ENCODE results near the gene TACR3. TPM values are rescaled to one million over a fixed set of nuclear protein-coding genes. Genes with fewer than 3 reads are reported as not detected.
A peak's percentile ranks its signal among the peaks of the same experiment; 100 is the strongest.
"Not testable (repeated sequence)": the region's sequence is repeated elsewhere in the genome, so short reads cannot be mapped to it uniquely, and the experiment has no call there.

Gene TACR3
- total RNA-seq (under 1 TPM in 1 of 2 donors, not detected in 1; 0.16 TPM), polyA plus RNA-seq (ENCODE audit: insufficient read length in 6 of 6) (1 to 10 TPM; 1.2 to 4.6 (median 2.0) TPM)
- long read RNA-seq, donor 1, full-length matches to known transcripts: 1 of 1 reads
- long read RNA-seq, donor 1, partial matches to known transcripts: 0 of 1 reads
- long read RNA-seq, donor 1, other reads (novel, unspliced or antisense): 0 of 1 reads
- long read RNA-seq, donor 2: 0 reads
- long read RNA-seq, donor 3: 0 reads
- long read RNA-seq, donor 4: 0 reads
- long read RNA-seq, donor 5: 0 reads
- long read RNA-seq, donor 6, full-length matches to known transcripts: 2 of 2 reads
- long read RNA-seq, donor 6, partial matches to known transcripts: 0 of 2 reads
- long read RNA-seq, donor 6, other reads (novel, unspliced or antisense): 0 of 2 reads
- long read RNA-seq, donor 7: 0 reads
- long read RNA-seq, donor 8: 0 reads
- long read RNA-seq, donor 9: 0 reads
- long read RNA-seq, donor 10: 0 reads
- long read RNA-seq, donor 11, full-length matches to known transcripts: 1 of 1 reads
- long read RNA-seq, donor 11, partial matches to known transcripts: 0 of 1 reads
- long read RNA-seq, donor 11, other reads (novel, unspliced or antisense): 0 of 1 reads
- long read RNA-seq, donor 12: 0 reads

DNA sequence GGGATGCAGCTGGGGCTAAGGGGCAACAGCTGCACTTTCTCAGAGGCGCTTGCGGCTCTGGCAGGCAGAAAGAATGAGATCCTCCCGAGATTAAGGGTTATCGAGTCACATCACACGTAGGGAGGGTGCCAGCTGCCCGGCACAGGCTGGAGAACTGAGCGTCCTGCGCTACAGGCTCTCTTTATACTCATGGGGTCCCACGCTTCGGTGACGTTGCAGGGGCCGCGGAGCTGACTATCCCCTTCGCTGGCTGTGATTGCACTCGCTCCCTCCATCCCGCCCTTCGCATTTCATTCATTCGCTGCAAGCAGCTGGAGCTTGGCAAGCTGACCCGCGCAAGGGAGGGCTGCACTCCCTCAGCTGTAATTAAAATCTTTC, at the start of gene TACR3:
TSS of gene TACR3 (minus strand) at position 156 of the 378 bp plus-strand sequence. CDS start 310 bp downstream, outside the sequence.
- Histone ChIP-seq H3K9me3 (no peaks in the 10 kb centered on the region), H3K27ac (no peak within 1 kb of the TSS), H3K36me3 (no peaks in the 10 kb centered on the region), H3K4me3 (no peak within 1 kb of the TSS), H3K4me1 (peaks cover 0 to 3% of the 10 kb centered on the region in 2 donors), H3K27me3 (peaks cover 0 to 22% of the 10 kb centered on the region in 2 donors)
- peak; percentile 41 for ATAC-seq
- no peak for TF ChIP-seq CTCF (IDR thresholded peaks at IDR 0.05)
- intact Hi-C loops (cut with DNase I): no loop called here
- peak in 3 of 4 donors; percentile 57 to 86 (median 82) for DNase-seq

- no peak overlapping the region for H3K27ac ChIP-seq
- no peak for TF ChIP-seq CTCF (IDR thresholded peaks at IDR 0.05)
- intact Hi-C loops (cut with DNase I): no loop called here
- H3K9me3 ChIP-seq: no peaks in the 10 kb centered on the region
- no peaks in the 10 kb centered on the region for H3K27me3 ChIP-seq
- ATAC-seq (no peak), DNase-seq (no peak)
- H3K4me3 ChIP-seq: no peak overlapping the region
- no peaks in the 10 kb centered on the region for H3K4me1 ChIP-seq
- no peaks in the 10 kb centered on the region for H3K36me3 ChIP-seq
These were observed 37.8 kb upstream of the TACR3 start for GRCh38 chr4:103757631-103758030.

DNA sequence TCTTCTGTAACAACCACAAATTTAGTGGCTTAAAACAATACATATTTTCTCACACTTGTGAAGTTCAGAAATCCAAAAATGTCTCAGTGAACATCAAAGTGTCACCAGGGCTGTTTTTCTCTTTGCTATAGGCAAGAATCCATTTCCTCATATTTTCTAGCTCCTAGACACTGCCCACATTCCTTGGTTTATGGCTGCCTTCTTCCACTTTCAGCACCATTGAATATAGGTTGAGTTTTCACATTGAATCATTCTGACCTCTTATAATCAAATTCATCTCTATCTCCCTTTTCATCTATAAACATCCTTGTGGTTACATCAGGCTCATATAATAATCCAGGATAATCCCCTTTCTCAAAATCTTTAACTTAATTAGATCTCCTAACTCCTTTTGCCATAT, 37.0 kb upstream of the TACR3 start:
- DNase-seq (no peak), ATAC-seq (no peak)
- Histone ChIP-seq H3K27ac (no peak overlapping the region), H3K9me3 (no peaks in the 10 kb centered on the region), H3K27me3 (no peaks in the 10 kb centered on the region), H3K4me3 (no peak overlapping the region), H3K4me1 (no peaks in the 10 kb centered on the region), H3K36me3 (no peaks in the 10 kb centered on the region)
- TF ChIP-seq CTCF (IDR thresholded peaks at IDR 0.05): no peak
- intact Hi-C loops (cut with DNase I): no loop called here

- ATAC-seq (peak; percentile 62), DNase-seq (no peak)
- TF ChIP-seq CTCF (IDR thresholded peaks at IDR 0.05): no peak
- Histone ChIP-seq H3K36me3 (no peaks in the 10 kb centered on the region), H3K4me1 (no peaks in the 10 kb centered on the region), H3K27me3 (no peaks in the 10 kb centered on the region), H3K9me3 (no peaks in the 10 kb centered on the region), H3K4me3 (no peak overlapping the region), H3K27ac (no peak overlapping the region)
- intact Hi-C loops (cut with DNase I): no loop called here
These were observed 35.1 kb upstream of the TACR3 start for GRCh38 chr4:103754844-103755243.

DNA sequence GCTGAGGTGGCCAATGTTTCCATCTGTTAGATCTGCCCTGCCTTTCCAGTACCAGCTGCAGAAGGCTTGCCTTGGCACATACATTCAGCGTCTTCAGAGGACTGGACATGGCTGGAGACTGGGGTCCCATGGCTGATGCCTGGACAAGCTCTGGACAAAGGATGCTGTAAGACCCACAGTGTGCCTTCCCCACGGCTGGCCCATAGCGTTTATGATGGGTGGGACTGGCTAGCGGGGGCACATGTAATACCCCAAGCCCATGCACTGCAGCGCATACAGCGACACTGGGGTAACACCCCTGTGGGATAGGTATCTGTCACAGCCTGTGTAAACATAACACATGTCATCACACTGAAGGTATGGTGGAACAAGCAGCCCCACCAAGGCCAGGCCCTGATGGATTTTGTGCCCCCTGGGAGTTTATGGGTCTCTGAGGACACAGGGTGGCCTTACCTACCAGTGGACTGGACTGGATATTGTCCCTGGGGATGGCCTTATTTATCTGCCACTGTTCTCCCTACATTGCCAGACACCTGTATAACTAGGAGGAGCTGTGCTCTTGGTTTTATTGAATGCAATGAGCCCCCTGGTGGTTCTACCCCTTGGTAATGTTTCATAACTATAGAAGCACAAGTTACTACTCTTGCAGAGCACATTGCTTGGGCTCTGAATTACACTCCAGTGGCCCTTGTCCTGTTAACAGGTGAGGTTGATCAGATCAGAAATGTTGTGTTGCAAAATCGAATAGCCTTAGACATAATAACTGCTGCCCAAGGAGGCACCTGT, 34.3 kb upstream of the TACR3 start:
- Histone ChIP-seq H3K36me3 (no peaks in the 10 kb centered on the region), H3K4me1 (no peaks in the 10 kb centered on the region), H3K4me3 (no peak overlapping the region), H3K27me3 (no peaks in the 10 kb centered on the region), H3K9me3 (no peaks in the 10 kb centered on the region), H3K27ac (no peak overlapping the region)
- DNase-seq: peak in 1 of 4 donors; percentile 28
- TF ChIP-seq CTCF (IDR thresholded peaks at IDR 0.05): no peak
- intact Hi-C loops (cut with DNase I): no loop called here
- no peak for ATAC-seq

- H3K27me3 ChIP-seq: peaks cover 0 to 22% of the 10 kb centered on the region in 2 donors
- ATAC-seq; H3K4me1 ChIP-seq; intact Hi-C loops (cut with DNase I); H3K27ac ChIP-seq; H3K36me3 ChIP-seq; H3K9me3 ChIP-seq; H3K4me3 ChIP-seq: not testable (repeated sequence)
- DNase-seq: peak in 1 of 4 donors; percentile 60
These were observed 3.4 kb upstream of the TACR3 start for GRCh38 chr4:103723150-103723549.
